Mesenchymal stem cell (in vitro differentiated cells and primary cell): Measurements from ENCODE around the gene ADAM10.
A peak's percentile ranks its signal among the peaks of the same experiment; 100 is the strongest.

Source experiments
- DNase-seq: peaks from one replicate; pipeline ENCODE4 v3.0.0-alpha.2; 2013
- H2AFZ ChIP-seq: one replicate; pipeline ENCODE4 v1.6.1; 2013; ENCODE audit warnings: low read depth, mild to moderate bottlenecking, control low read depth, inconsistent platforms, low read length, moderate library complexity
- H2AK5ac ChIP-seq: 2 replicates; pipeline ENCODE4 v1.6.1; 2013; ENCODE audit warnings: low read length, moderate library complexity, mild to moderate bottlenecking, inconsistent platforms; ENCODE audit not compliant: severe bottlenecking
- H2BK120ac ChIP-seq: one replicate; pipeline ENCODE4 v1.6.1; 2013; ENCODE audit warnings: low read depth, mild to moderate bottlenecking, inconsistent platforms, low read length, moderate library complexity
- H2BK12ac ChIP-seq, 2 experiments: one replicate each; pipeline ENCODE4 v1.6.1; 2013; ENCODE audit warnings: inconsistent platforms in 2 of 2, low read length in 2 of 2, mild to moderate bottlenecking in 2 of 2, moderate library complexity in 2 of 2, control low read depth in 1 of 2
- H2BK15ac ChIP-seq: one replicate; pipeline ENCODE4 v1.6.1; 2013; ENCODE audit warnings: mild to moderate bottlenecking, low read depth, inconsistent platforms; ENCODE audit not compliant: poor library complexity, severe bottlenecking
- H2BK5ac ChIP-seq: 2 replicates; pipeline ENCODE4 v1.6.1; 2013; ENCODE audit warnings: low read depth, mild to moderate bottlenecking, low read length, control low read depth, inconsistent platforms; ENCODE audit not compliant: poor library complexity, severe bottlenecking
- H3K14ac ChIP-seq, 2 experiments: one replicate each; pipeline ENCODE4 v1.6.1; 2013; ENCODE audit warnings: inconsistent platforms in 2 of 2, low read length in 2 of 2, control low read depth in 1 of 2, mild to moderate bottlenecking in 1 of 2, moderate library complexity in 1 of 2
- H3K18ac ChIP-seq, 2 experiments: one replicate each; pipeline ENCODE4 v1.6.1; 2013; ENCODE audit warnings: inconsistent platforms in 2 of 2, low read length in 2 of 2, control low read depth in 1 of 2, low read depth in 1 of 2, mild to moderate bottlenecking in 1 of 2
- H3K23ac ChIP-seq, 2 experiments: one replicate each; pipeline ENCODE4 v1.6.1; 2013; ENCODE audit warnings: inconsistent platforms in 2 of 2, low read length in 2 of 2, mild to moderate bottlenecking in 2 of 2, moderate library complexity in 2 of 2, control low read depth in 1 of 2
- H3K27ac ChIP-seq: 2 replicates; pipeline ENCODE4 v1.5.1; 2013; ENCODE audit warnings: mild to moderate bottlenecking, moderate library complexity, low read length, control low read depth, inconsistent platforms; ENCODE audit not compliant: poor library complexity, severe bottlenecking
- H3K27me3 ChIP-seq, 2 experiments: 2 replicates each; pipeline versions ENCODE4 v1.6.1 to v1.7.0; 2013; ENCODE audit warnings: low read length in 2 of 2, mild to moderate bottlenecking in 2 of 2, moderate library complexity in 2 of 2, control low read depth in 1 of 2, inconsistent platforms in 1 of 2; ENCODE audit not compliant: control insufficient read depth in 1 of 2, insufficient read depth in 1 of 2
- H3K36me3 ChIP-seq, 2 experiments: 2 replicates each; pipeline versions ENCODE4 v1.6.1 to v1.7.0; 2013; ENCODE audit warnings: low read length in 2 of 2, control low read depth in 1 of 2, inconsistent platforms in 1 of 2, low read depth in 1 of 2, mild to moderate bottlenecking in 1 of 2; ENCODE audit not compliant: insufficient read depth in 2 of 2, control insufficient read depth in 1 of 2
- H3K4ac ChIP-seq, 2 experiments: one replicate each; pipeline ENCODE4 v1.6.1; 2013; ENCODE audit warnings: inconsistent platforms in 2 of 2, low read length in 2 of 2, mild to moderate bottlenecking in 2 of 2, moderate library complexity in 2 of 2, control low read depth in 1 of 2, low read depth in 1 of 2
- H3K4me1 ChIP-seq: 2 replicates; pipeline ENCODE4 v1.6.1; 2013; ENCODE audit warnings: low read depth, low read length, control low read depth; ENCODE audit not compliant: control insufficient read depth, insufficient read depth
- H3K4me2 ChIP-seq: 2 replicates; pipeline ENCODE4 v1.6.1; 2013; ENCODE audit warnings: low read length, mild to moderate bottlenecking, inconsistent platforms; ENCODE audit not compliant: poor library complexity, severe bottlenecking
- H3K4me3 ChIP-seq, 2 experiments: 2 replicates each; pipeline versions ENCODE4 v1.5.1 to v1.7.0; 2013; ENCODE audit warnings: low read length in 2 of 2, mild to moderate bottlenecking in 2 of 2, control low read depth in 1 of 2, low read depth in 1 of 2; ENCODE audit not compliant: insufficient read depth in 1 of 2
- H3K79me1 ChIP-seq: replicated peaks from 2 replicates; pipeline ENCODE4 v1.6.1; 2013; ENCODE audit warnings: mild to moderate bottlenecking, control low read depth, low read length, inconsistent platforms; ENCODE audit not compliant: poor library complexity, severe bottlenecking
- H3K9ac ChIP-seq: 2 replicates; pipeline ENCODE4 v1.7.0; 2013; ENCODE audit warnings: mild to moderate bottlenecking, low read length, moderate library complexity
- H3K9me3 ChIP-seq: 2 replicates; pipeline ENCODE4 v1.7.0; 2013; ENCODE audit warnings: mild to moderate bottlenecking, low read length; ENCODE audit not compliant: control insufficient read depth
- H4K8ac ChIP-seq: one replicate; pipeline ENCODE4 v1.6.1; 2013; ENCODE audit warnings: inconsistent platforms, mild to moderate bottlenecking, low read length, moderate library complexity
- H4K91ac ChIP-seq: one replicate; pipeline ENCODE4 v1.6.1; 2013; ENCODE audit warnings: mild to moderate bottlenecking, low read length, inconsistent platforms
- WGBS: methylation state at CpG from one replicate; pipeline ENCODE4 v1.1.7; 2013; ENCODE audit warnings: mixed read lengths; 5-methylcytosine and 5-hydroxymethylcytosine counted together

Gene ADAM10

GRCh38 chr15:58544756-58545155 is 204.8 kb downstream of the ADAM10 start:
- no peak overlapping the region for H3K4ac ChIP-seq
- H4K91ac ChIP-seq: no peak overlapping the region
- no peak overlapping the region for H2BK5ac ChIP-seq
- 100% methylated on average over 1 of the region's 5 CpGs for WGBS
- H4K8ac ChIP-seq: no peak overlapping the region
- H3K27me3 ChIP-seq: peaks cover 0 to 5% of the 10 kb centered on the region in 2 experiments
- H3K23ac ChIP-seq: no peak overlapping the region
- H3K79me1 ChIP-seq: no peaks in the 10 kb centered on the region
- no peak overlapping the region for H3K4me2 ChIP-seq
- H3K18ac ChIP-seq: no peak overlapping the region
- no peak overlapping the region for H3K9ac ChIP-seq
- H3K4me3 ChIP-seq: no peak overlapping the region
- no peak for DNase-seq
- H3K4me1 ChIP-seq: peaks cover 24% of the 10 kb centered on the region
- no peak overlapping the region for H2BK120ac ChIP-seq
- H3K36me3 ChIP-seq: peaks cover 0 to 3% of the 10 kb centered on the region in 2 experiments
- H3K14ac ChIP-seq: no peak overlapping the region
- H2AK5ac ChIP-seq: no peak overlapping the region
- H3K9me3 ChIP-seq: no peaks in the 10 kb centered on the region
- no peak overlapping the region for H3K27ac ChIP-seq
- no peak overlapping the region for H2BK15ac ChIP-seq
- H2BK12ac ChIP-seq: no peak overlapping the region
- no peak overlapping the region for H2AFZ ChIP-seq

- H2AFZ ChIP-seq: no peak overlapping the region
- no peak overlapping the region for H3K23ac ChIP-seq
- peaks cover 24% of the 10 kb centered on the region for H3K4me1 ChIP-seq
- 92% methylated on average over 14 of the region's 17 CpGs for WGBS
- H4K8ac ChIP-seq: no peak overlapping the region
- H3K18ac ChIP-seq: no peak overlapping the region
- no peak overlapping the region for H3K4me2 ChIP-seq
- peaks cover 0 to 5% of the 10 kb centered on the region in 2 experiments for H3K27me3 ChIP-seq
- no peak overlapping the region for H3K27ac ChIP-seq
- H3K9ac ChIP-seq: no peak overlapping the region
- peaks cover under 1% of the 10 kb centered on the region for H3K9me3 ChIP-seq
- H2BK5ac ChIP-seq: no peak overlapping the region
- H2BK12ac ChIP-seq: peak overlapping the region; percentile 49 to 68
- no peak for DNase-seq
- H3K36me3 ChIP-seq: peaks cover 0 to 3% of the 10 kb centered on the region in 2 experiments
- H2AK5ac ChIP-seq: peak overlapping the region; percentile 88
- no peak overlapping the region for H4K91ac ChIP-seq
- H2BK15ac ChIP-seq: no peak overlapping the region
- H3K14ac ChIP-seq: no peak overlapping the region
- no peak overlapping the region for H2BK120ac ChIP-seq
- no peaks in the 10 kb centered on the region for H3K79me1 ChIP-seq
- peak overlapping the region in 1 of 2 experiments; percentile 35 for H3K4ac ChIP-seq
- H3K4me3 ChIP-seq: no peak overlapping the region
Observed at GRCh38 chr15:58543664-58544335, 205.7 kb downstream of the ADAM10 start.

DNA sequence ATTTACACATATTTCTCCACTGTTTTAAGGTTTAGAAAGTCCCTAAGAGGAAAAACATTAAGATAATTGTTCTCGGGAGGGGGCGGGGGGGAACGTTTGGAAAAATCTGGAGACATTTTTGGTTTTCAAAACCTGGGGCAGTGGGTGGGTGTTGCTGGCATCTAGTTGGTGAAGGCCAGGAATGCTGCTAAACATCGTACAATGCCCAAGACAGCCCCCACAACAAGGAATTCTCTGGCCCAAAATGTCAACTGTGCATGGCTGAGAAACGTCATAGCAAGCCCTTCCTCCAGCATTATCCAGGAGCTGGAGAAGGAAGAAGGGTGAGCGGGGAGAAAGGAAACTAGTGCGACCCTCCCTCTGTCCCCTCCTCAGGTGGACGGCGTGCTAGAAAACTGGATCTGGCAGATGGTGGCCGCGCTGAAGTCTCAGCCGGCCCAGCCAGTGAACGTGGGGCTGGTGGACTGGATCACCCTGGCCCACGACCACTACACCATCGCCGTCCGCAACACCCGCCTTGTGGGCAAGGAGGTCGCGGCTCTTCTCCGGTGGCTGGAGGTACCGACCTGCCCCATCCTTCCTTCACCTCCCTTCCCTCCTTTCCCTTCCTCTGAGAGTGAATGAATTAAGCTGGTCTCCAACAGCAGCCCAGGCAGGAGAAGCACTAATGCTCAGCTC is 208.0 kb downstream of the ADAM10 start:
- WGBS: 92% methylated on average over 21 of the region's 22 CpGs
- H4K91ac ChIP-seq: peak overlapping the region; percentile 64
- no peaks in the 10 kb centered on the region for H3K36me3 ChIP-seq
- no peak overlapping the region for H2BK5ac ChIP-seq
- no peak overlapping the region for H3K9ac ChIP-seq
- no peak overlapping the region for H2AK5ac ChIP-seq
- no peak overlapping the region for H2BK120ac ChIP-seq
- H3K4me3 ChIP-seq: no peak overlapping the region
- H3K9me3 ChIP-seq: peaks cover 4% of the 10 kb centered on the region
- no peak overlapping the region for H3K14ac ChIP-seq
- peaks cover 12% of the 10 kb centered on the region for H3K4me1 ChIP-seq
- DNase-seq: no peak
- H2BK12ac ChIP-seq: no peak overlapping the region
- H3K4me2 ChIP-seq: no peak overlapping the region
- H3K18ac ChIP-seq: no peak overlapping the region
- H3K23ac ChIP-seq: no peak overlapping the region
- H2AFZ ChIP-seq: no peak overlapping the region
- H3K79me1 ChIP-seq: no peaks in the 10 kb centered on the region
- no peak overlapping the region for H3K4ac ChIP-seq
- H4K8ac ChIP-seq: no peak overlapping the region
- H3K27me3 ChIP-seq: peaks cover 0 to 11% of the 10 kb centered on the region in 2 experiments
- no peak overlapping the region for H2BK15ac ChIP-seq
- no peak overlapping the region for H3K27ac ChIP-seq

GRCh38 chr15:58539548-58539947 is 210.0 kb downstream of the ADAM10 start:
- H3K79me1 ChIP-seq: no peaks in the 10 kb centered on the region
- no peak overlapping the region for H3K4me2 ChIP-seq
- H2BK120ac ChIP-seq: no peak overlapping the region
- no peaks in the 10 kb centered on the region for H3K36me3 ChIP-seq
- peaks cover 4% of the 10 kb centered on the region for H3K9me3 ChIP-seq
- no peak for DNase-seq
- no peak overlapping the region for H4K91ac ChIP-seq
- H3K4me1 ChIP-seq: peaks cover 4% of the 10 kb centered on the region
- H2AFZ ChIP-seq: no peak overlapping the region
- H3K18ac ChIP-seq: no peak overlapping the region
- H2BK12ac ChIP-seq: no peak overlapping the region
- no peak overlapping the region for H4K8ac ChIP-seq
- H3K4ac ChIP-seq: no peak overlapping the region
- WGBS: 82% methylated on average over 1 of the region's 1 CpG
- no peak overlapping the region for H2BK15ac ChIP-seq
- no peak overlapping the region for H3K23ac ChIP-seq
- no peak overlapping the region for H2AK5ac ChIP-seq
- no peak overlapping the region for H3K14ac ChIP-seq
- no peak overlapping the region for H3K27ac ChIP-seq
- no peak overlapping the region for H3K9ac ChIP-seq
- H2BK5ac ChIP-seq: no peak overlapping the region
- H3K27me3 ChIP-seq: peaks cover 0 to 28% of the 10 kb centered on the region in 2 experiments
- no peak overlapping the region for H3K4me3 ChIP-seq
